HG02981 (cell line): ENCODE data around the gene CTSA.

Experiments used
- ATAC-seq: cut with Tn5 transposase; IDR thresholded peaks from one replicate; pipeline ENCODE4 v1.9.1; 2021; ENCODE audit warnings: mild to moderate bottlenecking, moderate library complexity; ENCODE audit not compliant: unreplicated experiment

Gene CTSA

DNA sequence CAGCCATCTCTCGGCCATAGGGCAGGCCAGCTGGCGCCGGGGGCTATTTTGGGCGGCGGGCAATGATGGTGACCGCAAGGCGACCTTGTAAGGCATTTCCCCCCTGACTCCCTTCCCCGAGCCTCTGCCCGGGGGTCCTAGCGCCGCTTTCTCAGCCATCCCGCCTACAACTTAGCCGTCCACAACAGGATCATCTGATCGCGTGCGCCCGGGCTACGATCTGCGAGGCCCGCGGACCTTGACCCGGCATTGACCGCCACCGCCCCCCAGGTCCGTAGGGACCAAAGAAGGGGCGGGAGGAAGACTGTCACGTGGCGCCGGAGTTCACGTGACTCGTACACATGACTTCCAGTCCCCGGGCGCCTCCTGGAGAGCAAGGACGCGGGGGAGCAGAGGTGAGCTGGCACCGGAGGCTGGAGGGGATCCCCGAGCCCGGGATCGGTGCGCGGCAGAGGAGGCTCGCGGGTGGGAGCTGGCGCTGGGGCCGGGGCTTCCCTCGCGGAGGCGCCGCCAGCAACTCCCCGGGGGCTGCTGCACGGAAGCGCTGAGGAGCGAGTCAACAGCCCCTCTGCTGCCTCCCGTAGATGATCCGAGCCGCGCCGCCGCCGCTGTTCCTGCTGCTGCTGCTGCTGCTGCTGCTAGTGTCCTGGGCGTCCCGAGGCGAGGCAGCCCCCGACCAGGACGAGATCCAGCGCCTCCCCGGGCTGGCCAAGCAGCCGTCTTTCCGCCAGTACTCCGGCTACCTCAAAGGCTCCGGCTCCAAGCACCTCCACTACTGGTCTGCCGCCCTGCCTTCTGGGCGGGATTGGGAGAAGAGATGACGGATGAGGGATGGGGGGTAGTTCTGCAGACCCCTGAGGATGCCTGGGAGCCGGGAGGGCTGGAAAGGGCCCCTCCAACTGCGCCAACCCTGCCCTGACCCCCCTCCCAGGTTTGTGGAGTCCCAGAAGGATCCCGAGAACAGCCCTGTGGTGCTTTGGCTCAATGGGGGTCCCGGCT, at the start of gene CTSA, which contains the start of gene NEURL2:
CTSA (plus strand) TSS at position 351 of the 999 bp plus-strand sequence; CDS start at position 585, 234 bp downstream.
NEURL2 (minus strand) TSS at position 224 of the 999 bp plus-strand sequence; CDS start at position 7, 217 bp downstream.
- ATAC-seq: peak; percentile 70

DNA sequence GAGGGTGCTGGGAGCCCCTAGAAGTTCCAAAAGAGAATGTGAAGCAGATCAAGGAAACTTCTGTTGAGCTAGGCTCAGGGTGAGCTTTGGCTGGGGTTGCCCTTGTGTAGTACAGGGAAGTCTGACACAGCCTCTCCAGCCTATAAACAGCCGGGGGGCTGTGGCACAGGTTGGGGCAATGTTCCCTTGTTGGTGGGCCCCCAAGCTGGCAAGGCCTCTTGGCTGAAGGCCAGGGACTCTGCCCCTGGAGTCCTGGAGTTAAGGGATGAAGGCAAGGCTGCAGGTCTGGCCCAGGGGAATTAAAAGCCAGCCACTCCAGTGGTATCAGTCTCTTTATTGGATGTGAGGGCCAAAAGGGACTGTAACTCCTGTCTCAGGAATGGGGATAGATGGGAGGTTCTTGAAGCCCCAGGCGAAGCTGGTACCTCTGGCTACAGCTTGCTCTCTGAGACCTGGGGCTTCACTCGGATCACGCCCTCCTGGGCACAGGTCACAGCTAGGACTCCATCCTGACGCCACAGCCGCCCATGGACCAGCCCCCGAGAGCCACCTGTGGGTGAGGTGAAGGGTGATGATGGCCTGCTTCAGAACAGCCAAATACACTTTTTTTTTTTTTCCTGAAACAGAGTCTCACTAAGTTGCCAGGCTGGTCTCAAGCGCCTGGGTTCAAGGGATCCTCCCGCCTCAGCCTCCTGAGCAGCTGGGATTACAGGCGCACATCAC, 49.6 kb upstream of the CTSA start:
- no peak for ATAC-seq

DNA sequence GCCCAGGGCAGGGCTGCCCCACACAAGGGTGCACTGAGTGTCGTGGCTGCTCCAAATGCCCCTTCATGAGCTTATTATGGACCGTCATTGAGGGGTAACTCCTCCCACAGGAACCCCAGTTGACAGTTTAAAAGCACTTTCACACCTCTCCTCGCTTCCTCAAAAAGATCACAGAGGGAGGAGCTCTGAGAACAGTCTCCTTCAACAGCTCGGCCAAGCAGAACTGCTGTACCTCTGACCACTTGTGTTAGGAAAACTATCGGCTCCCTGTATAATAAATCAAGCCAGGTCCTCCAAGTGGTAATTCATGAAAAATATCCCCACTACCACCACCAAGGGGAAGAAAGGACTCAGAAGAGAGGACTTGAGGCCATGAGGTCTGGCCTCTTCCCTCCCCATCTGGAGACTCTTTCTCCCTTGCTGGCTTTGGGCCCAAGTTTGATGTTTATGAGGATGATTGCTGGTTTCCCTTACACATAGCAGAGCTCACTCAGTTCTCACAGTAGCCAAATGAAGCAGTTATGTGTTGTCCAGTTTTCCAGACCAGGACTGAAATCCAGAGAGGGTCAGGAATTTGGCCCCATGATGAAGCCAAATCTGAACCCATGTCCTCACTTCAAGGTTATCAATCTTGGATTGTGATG, 48.8 kb upstream of the CTSA start:
- ATAC-seq: no peak

DNA sequence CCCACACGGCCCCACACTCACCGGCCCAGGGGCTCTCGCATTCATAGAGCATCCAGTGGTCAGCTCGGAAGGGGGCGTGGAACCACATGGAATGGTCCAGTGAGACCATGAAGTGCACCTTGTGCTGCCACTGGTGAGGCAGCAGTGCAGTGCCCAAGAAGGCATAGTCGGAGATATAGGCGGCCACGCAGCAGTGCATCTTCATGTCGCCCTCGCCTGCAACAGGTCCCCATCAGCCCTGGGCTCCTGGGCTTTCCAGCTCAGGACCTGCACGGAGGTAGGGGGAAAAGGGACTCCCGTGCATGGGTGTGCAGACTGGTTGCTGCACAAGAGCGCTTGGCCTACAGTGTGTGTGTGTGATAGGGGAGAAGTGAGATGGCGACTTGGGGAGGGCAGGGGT, 47.6 kb upstream of the CTSA start:
- no peak for ATAC-seq

DNA sequence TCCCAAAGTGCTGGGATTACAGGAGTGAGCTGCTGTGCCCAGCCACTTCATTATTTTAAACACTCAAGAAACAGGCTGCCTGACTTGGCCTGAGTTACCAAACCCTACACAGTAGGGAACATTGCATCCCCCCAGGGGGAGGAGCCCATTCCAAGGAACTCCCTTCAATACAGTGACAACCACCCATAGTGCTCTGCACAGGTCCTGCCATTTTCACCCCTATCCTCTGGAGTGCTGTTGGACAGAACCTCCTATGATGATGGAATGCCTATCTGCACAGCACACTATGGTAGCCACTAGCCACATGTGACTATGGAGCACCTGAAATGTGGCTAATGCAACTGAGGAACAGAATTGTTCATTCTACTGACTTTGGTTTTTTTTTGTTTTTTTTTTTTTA, 45.7 kb upstream of the CTSA start:
- no peak for ATAC-seq

DNA sequence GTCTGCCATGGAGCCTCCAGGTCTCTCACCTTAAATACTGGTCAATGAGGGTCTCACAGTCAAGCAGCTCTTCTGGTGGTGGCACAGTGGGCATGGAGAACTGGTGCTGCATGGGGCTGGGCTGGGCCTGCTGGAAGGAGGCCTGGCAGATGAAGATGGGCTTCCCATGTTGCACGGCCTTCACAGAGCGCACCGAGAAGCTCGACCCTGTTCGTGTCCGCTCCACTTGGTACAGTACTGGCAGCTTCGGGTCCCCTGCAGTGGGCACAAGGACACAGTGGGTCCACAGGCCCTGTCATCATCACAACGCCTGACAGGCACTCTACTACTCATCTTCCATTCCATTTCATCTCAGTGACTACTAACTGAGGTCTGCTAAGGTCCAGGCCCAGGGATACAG, 42.7 kb upstream of the CTSA start:
- no peak for ATAC-seq

DNA sequence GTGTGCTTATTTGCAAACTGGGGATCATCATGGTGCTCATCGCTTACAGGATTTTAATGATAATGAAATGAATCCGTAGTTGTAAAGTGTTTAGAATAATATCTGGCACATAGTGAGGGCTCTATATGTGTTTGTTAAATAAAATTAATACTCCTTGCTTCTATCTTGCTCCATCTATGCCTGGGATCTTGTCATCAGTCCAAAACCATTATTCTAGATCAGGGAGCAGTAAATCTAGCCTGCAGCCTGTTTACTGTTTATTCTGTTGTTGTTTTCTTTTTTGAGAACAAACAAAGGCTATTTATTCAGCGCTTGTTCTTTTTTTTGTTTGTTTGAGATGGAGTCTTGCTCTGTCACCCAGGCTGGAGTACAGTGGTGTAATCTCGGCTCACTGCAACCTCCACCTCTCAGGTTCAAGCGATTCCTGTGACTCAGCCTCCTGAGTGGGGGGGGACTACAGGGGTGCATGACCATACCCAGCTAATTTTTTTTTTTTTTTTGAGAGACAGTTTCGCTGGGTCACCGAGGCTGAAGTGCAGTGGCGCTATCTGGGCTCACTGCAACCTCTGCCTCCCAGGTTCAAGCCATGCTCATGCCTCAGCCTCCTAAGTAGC, 42.1 kb upstream of the CTSA start:
- ATAC-seq: no peak

DNA sequence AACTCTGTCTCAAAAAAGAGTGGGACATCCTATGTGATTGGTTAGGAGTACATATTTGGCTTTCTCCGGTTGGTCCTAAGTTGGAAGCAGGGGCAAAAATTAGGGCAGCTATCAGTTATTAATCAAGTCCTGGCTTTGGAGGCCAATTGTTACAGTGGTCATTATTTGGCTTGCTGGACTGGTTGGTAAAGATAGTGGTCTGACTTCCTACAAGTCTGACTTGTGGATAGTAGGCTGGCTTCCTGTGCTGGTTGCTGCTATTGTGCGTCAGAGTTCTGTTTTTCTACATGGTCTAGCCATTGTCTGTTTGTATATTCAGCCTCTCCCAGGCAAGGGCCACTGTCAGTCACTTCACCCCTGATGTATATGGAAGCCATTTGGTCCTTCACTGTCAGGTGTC, 40.9 kb upstream of the CTSA start:
- no peak for ATAC-seq

DNA sequence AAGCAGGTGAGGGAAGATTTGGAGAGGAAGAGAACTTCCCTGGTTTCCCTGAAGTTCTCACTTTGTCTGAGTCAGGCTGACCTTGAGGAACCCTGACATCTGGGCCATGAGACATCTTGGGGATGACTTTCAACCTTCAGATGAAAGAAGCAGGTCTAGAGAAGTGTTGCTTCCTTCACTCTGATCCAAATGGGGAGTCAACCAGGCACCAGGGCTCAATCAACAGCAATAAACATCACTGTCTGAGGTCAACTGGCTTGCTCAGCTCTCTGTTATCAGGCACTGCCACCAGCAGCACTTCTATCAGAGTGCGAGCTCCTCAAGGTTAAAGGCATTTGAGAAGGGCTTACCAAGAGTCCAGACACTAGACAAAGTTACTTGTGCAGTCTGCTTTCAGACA, 40.2 kb upstream of the CTSA start:
- ATAC-seq: no peak

DNA sequence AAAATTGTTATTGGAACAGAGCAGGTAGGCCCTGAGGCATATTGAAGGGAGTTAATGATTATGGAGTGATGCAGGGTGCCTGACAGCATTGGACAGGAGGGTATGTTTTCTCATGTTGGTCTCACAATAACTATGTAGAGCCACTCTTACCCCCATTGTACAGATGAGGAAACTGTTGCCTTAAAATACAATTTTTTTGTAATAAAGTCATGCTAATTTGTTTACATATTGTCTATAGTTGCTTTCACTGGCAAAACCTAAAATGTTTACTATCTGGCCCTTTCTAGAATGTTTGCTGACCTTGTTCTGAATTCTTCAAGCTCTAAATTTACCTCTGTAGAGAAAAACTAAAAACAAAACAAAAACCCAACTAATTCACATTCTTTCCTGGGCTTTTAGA, 39.6 kb upstream of the CTSA start:
- ATAC-seq: no peak

DNA sequence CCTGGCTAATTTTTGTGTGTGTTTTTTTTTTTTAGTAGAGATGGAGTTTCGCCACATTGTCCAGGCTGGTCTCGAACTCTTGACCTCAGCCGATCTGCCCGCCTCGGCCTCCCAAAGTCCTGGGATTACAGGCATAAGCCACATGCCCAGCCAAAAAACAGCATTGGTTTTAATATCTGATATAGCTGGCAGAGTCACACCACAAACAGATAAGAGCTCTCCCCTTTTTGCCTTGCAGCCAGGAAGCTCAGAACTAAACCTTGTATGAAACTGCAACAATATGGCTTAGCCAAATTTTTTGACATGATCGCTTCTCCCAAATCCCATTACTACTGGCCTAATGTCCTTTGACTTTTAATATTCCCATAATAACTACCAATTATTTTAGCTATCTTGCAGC, 38.8 kb upstream of the CTSA start:
- ATAC-seq: no peak

DNA sequence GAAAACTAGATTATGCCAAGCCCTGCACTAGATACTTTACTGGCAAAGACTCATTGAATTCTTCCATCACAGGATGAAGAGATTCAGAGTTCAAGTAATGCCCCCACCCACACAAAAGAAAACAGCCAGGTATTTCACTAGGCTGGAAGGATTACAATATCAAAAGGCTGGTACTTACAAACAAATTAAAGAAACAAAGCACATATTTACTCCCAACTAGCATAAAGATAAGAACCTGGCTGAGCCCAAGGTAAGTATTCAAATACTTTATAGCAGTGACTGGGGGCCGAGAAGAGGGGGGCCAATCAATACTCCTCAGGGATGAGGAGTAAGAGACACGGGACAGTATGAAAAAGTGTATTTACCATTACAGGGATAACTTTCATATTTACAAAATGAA, 37.7 kb upstream of the CTSA start:
- ATAC-seq: no peak

DNA sequence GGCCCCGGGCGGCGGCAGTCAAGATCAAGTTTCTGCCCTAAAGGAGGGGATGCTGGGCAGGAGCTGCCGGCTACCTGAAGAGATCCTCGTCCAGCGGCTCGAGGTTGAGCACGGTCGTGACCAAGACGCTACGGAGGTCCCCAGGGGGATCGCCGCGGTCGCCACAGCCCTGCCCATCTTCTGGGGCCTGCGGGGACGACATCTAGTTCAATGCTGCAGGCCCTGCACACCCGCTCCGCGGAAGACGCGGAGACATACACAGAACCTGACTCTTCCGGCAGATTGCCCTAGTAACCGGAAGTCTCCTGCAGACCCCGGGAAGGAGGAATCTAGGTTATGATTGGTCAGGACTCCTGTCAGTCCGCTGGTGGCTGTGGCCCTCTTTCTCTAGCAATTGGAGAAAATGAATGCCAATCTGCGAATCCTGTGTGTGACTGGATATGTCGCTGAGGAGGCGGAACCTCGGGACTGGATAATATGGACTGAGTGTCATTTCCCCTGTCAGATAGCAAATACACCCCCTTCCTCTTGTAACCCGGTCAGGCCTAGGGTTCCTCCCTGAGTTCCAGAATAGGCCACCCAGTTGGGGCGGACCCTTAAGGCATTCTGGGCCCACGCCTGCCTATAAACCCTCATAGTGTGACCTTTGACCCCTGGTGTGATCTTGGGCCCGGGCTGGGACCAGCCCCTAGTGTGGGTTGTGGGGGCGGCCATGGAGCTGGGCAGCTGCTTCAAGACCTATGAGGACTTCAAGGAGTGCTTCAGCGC, 33.8 kb upstream of the CTSA start, which contains the start of the genes ACOT8 and ZSWIM3:
ACOT8 (minus strand) TSS at position 279 of the 768 bp plus-strand sequence; CDS start at position 202, 77 bp downstream.
ZSWIM3 (plus strand) TSS at position 501 of the 768 bp plus-strand sequence; CDS start at position 713, 212 bp downstream.
- ATAC-seq: peak; percentile 98

DNA sequence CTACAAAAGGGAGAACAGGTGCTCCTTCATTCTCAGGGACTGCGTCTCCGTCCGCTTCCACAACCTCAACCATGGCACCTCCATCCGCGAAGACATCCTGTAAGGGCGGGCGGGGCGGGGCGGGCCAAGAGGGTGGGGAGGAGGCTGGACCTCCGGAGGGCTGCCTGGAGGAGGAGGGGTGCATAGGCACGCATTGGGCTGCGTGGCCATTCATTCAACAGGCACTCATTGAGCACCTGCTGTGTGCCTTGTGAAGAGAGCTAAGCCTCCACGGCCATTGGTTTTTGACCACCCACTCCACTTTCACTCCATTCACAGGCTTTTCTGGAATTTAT, 33.3 kb upstream of the CTSA start:
- ATAC-seq: peak; percentile 15

DNA sequence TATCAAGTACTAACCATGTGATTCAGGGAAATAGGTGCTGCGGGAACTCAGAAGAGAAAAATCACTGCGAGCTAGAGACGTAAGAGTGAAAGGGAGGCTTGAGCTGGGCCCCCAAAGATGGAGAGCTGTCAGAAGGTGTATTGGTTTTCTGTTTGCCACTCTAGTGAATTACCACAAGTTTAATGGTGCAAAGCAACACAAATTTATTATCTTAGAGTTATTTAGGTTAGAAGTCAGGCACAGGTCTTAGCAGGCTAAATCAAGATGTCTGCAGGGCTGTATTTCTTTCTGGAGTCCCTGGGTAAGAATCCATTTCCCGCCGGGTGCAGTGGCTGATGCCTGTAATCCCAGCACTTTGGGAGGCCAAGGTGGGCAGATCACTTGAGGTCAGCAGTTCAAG, 31.2 kb upstream of the CTSA start:
- ATAC-seq: no peak

DNA sequence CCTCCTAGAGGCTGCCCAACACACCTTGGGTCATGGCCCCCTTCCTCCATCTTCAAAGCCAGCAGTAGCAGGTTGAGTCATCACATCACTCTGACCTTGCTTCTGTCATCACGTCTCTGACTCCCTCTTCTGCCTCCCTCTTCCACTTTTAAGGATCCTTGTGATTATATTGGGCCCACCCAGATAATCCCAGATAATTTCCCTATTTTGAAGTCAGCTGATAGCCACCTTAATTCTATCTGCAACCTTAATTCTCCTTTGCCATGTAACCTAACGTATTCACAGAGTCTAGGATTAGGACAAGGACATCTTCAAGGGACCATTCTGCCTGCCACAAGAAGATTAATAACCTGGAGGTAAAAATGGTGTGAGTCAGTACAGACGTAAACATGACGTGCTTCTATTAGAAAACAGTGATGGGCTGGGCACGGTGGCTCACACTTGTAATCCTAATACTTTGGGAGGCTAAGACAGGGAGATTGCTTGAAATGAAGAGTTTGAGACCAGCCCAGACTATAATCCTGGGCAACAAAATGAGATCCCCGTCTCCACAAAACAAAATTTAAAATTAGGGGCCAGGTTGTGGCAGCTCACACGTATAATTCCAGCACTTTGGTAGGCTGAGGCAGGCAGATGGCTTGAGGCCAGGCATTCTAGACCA, 30.4 kb upstream of the CTSA start:
- no peak for ATAC-seq

DNA sequence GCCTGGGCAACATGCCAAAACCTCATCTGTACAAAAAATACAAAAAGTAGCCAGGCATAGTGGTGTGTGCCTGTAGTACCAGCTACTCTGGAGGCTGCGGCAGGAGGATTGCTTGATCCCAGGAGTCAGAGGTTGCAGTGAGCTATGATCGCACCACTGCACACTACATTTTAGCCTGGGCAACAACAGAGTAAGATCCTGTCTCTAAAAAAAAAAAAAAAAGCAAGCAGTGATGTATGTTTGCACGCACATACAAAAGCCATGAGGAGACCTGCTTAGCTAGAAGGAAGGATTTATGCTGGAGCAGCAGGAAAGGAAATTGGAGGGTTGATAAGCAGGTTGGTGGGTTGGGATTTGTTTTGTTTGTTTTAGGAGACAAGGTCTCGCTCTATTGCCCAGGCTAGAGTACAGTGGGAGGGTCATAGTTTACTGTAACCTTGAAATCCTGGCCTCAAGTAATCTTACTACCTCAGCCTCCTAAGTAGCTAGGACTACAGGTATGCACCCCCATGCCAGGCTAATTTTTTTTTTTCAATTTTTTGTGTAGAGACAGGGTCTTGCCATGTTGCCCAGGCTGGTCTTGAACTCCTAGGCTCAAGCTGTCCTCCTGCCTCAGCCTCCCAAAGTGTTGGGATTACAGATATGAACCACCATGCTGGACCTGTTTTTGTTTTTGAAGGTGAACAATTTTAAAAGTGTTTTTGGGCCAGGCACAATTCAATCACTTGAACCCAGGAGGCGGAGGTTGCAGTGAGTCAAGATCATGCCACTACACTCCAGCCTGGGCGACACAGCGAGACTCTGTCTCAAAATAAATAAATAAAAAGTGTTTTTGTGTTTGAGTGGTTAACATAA, 29.7 kb upstream of the CTSA start:
- ATAC-seq: no peak
